NB4 (cell line): Measurements from ENCODE around the gene AQR.

Source experiments
- DNase-seq: peaks from one replicate; pipeline ENCODE4 v3.0.0; 2010; ENCODE audit warnings: low read depth
- H3K4me3 ChIP-seq: one replicate; pipeline ENCODE4 v1.5.1; 2011; ENCODE audit warnings: mild to moderate bottlenecking, low read depth, low read length, moderate library complexity
- CTCF ChIP-seq: IDR thresholded peaks from one replicate; pipeline ENCODE4 v1.5.1; 2012; ENCODE audit warnings: low read depth, low read length
- MAX ChIP-seq: IDR thresholded peaks from 2 replicates; pipeline ENCODE4 v1.6.1; 2011; ENCODE audit warnings: low read depth, low read length
- MYC ChIP-seq: IDR thresholded peaks from 2 replicates; pipeline ENCODE4 v1.6.1; 2011; ENCODE audit warnings: low read depth, low read length
- POLR2A ChIP-seq: IDR thresholded peaks from 2 replicates; pipeline ENCODE4 v1.6.1; 2011; ENCODE audit warnings: mild to moderate bottlenecking; ENCODE audit not compliant: insufficient read length; ENCODE audit errors: extremely low read depth

The AQR gene

GRCh38 chr15:34838282-34838681 is 131.3 kb downstream of the AQR start:
- no peak for DNase-seq
- H3K4me3 ChIP-seq, result no peak overlapping the region
- TF ChIP-seq MYC (no peak), MAX (no peak), CTCF (no peak), POLR2A (no peak)

- TF ChIP-seq CTCF (no peak), POLR2A (no peak), MAX (no peak), MYC (no peak)
- no peak overlapping the region for H3K4me3 ChIP-seq
- DNase-seq, result no peak
Observed at GRCh38 chr15:34837246-34838016, 132.1 kb downstream of the AQR start.

- no peak for DNase-seq
- TF ChIP-seq POLR2A (no peak), MYC (no peak), MAX (no peak), CTCF (no peak)
- no peak overlapping the region for H3K4me3 ChIP-seq
Observed at GRCh38 chr15:34828145-34828911, 141.2 kb downstream of the AQR start.

GRCh38 chr15:34821831-34822230 is 147.7 kb downstream of the AQR start:
- TF ChIP-seq MAX (no peak), MYC (no peak), CTCF (no peak), POLR2A (no peak)
- DNase-seq, result no peak
- no peak overlapping the region for H3K4me3 ChIP-seq

GRCh38 chr15:34820110-34820509 is 149.4 kb downstream of the AQR start:
- TF ChIP-seq POLR2A (no peak), CTCF (no peak), MYC (no peak), MAX (no peak)

More at GRCh38 chr15:34820110-34820509, 149.4 kb downstream of the AQR start:
- no peak overlapping the region for H3K4me3 ChIP-seq
- DNase-seq, result no peak
